ENCODE results near the gene PDXK. TPM values are rescaled to one million over a fixed set of nuclear protein-coding genes. Genes with fewer than 3 reads are reported as not detected.

The PDXK gene
- total and polyA plus RNA-seq, 9 of the 15 experiments (the other 6 are each of a cell fraction or from before 2014, with no cell fraction given) = 5.6 to 162 (median 76.5) TPM

DNA sequence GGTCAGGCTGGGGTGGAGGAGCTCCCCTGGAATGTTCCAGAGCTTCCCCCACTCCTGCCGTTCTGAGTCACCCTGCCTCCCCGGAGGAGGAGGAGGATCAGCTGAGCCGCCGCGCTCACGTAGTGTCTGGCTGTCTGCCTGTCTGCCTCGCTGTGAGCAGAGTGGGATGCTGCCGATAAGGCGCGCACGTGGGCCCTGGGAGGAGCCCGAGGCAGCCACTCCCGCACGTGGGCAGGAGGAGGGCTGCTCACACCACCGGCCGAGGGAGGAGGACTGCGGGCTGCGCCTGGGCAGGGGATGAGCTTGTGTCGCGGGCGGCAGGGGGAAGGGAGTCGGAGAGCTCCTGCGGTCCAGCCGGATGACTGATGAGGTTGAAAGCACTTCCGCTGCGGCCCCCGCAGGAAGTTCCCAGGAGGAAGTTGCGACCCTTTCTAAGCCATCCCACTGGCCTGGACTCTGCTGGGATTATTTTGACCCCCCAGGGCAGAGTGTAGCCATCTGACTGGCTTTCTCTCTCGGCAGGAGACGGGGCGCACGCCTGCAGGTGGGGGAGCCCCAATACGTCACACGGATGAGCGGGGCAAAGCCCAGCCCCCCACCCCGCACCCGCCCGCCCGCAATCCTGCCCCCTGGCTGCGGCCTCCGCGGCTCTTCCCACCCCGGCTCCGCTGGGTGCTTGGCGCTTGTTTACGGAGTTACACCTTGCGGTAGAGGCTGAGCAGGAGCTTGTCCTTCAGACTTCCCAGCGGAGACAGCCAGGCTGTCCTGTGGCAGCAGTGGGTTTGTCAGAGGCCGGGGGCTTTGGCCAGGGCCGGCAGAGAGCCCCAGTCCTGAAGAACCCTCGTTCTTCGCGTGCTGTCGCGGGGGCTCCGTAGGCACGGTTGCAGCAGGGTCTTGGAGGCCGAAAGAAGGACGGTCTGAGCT lies 9.8 kb downstream of the PDXK start (continued):
- no peak for TF ChIP-seq MYBL2 (IDR thresholded peaks at IDR 0.05; ENCODE audit: low read depth)
- TF ChIP-seq MYBL2 (CRISPR knock-in tag; IDR thresholded peaks at IDR 0.05; ENCODE audit: borderline replicate concordance) = no peak
- TF ChIP-seq ZNF444 (CRISPR knock-in tag; IDR thresholded peaks at IDR 0.05) = no peak
- peak; percentile 90 for TF ChIP-seq CBFA2T2 (conservative IDR thresholded peaks at IDR 0.05)
- TF ChIP-seq ZBTB7A (IDR thresholded peaks at IDR 0.05; ENCODE audit: borderline replicate concordance, control insufficient read depth, low read depth, low read length) = peak; percentile 95
- TF ChIP-seq ESRRA (IDR thresholded peaks at IDR 0.05; ENCODE audit: borderline replicate concordance, low read depth) = peak; percentile 84
- TF ChIP-seq ZNF324 (CRISPR knock-in tag; IDR thresholded peaks at IDR 0.05) = no peak
- no peak for TF ChIP-seq HDAC6 (IDR thresholded peaks at IDR 0.05; ENCODE audit: low read depth, low read length)
- TF ChIP-seq ZNF780A (CRISPR knock-in tag; IDR thresholded peaks at IDR 0.05) = no peak
- TF ChIP-seq ZNF274 (IDR thresholded peaks at IDR 0.05; ENCODE audit: borderline replicate concordance, low read depth, low read length) = peak; percentile 55; the same call in 1 of the 2 replicates
- no peak for TF ChIP-seq BRCA1 (IDR thresholded peaks at IDR 0.05)
- no peak for TF ChIP-seq BRCA1 (CRISPR knock-in tag; IDR thresholded peaks at IDR 0.05)
- TF ChIP-seq, protein P1, sequence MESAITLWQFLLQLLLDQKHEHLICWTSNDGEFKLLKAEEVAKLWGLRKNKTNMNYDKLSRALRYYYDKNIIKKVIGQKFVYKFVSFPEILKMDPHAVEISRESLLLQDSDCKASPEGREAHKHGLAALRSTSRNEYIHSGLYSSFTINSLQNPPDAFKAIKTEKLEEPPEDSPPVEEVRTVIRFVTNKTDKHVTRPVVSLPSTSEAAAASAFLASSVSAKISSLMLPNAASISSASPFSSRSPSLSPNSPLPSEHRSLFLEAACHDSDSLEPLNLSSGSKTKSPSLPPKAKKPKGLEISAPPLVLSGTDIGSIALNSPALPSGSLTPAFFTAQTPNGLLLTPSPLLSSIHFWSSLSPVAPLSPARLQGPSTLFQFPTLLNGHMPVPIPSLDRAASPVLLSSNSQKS (CRISPR knock-in tag; IDR thresholded peaks at IDR 0.05) = no peak
- TF ChIP-seq ZNF699 (CRISPR knock-in tag; IDR thresholded peaks at IDR 0.05; ENCODE audit: insufficient replicate concordance) = no peak
- TF ChIP-seq KLF13 (tag; IDR thresholded peaks at IDR 0.05; ENCODE audit: borderline replicate concordance, low read depth) = peak; percentile 84; the same call in 1 of the 2 replicates
- no peak for TF ChIP-seq TGIF2 (CRISPR knock-in tag; IDR thresholded peaks at IDR 0.05)
- TF ChIP-seq, protein P2, sequence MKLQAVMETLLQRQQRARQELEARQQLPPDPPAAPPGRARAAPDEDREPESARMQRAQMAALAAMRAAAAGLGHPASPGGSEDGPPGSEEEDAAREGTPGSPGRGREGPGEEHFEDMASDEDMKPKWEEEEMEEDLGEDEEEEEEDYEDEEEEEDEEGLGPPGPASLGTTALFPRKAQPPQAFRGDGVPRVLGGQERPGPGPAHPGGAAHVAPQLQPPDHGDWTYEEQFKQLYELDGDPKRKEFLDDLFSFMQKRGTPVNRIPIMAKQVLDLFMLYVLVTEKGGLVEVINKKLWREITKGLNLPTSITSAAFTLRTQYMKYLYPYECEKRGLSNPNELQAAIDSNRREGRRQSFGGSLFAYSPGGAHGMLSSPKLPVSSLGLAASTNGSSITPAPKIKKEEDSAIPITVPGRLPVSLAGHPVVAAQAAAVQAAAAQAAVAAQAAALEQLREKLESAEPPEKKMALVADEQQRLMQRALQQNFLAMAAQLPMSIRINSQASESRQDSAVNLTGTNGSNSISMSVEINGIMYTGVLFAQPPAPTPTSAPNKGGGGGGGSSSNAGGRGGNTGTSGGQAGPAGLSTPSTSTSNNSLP (IDR thresholded peaks at IDR 0.05; ENCODE audit: borderline replicate concordance, low read depth, low read length) = no peak
- peak; percentile 72 for TF ChIP-seq POLR2A (conservative IDR thresholded peaks at IDR 0.05)
- TF ChIP-seq CTBP1 (IDR thresholded peaks at IDR 0.05; ENCODE audit: borderline replicate concordance) = peak; percentile 99
- TF ChIP-seq YY1 (IDR thresholded peaks at IDR 0.05; ENCODE audit: borderline replicate concordance in 1 of 3, control insufficient read depth in 1 of 3, extremely low read depth in 1 of 3, insufficient read depth in 3 of 3, insufficient read length in 1 of 3, insufficient replicate concordance in 2 of 3, low read depth in 1 of 3, low read length in 2 of 3) = peak in 1 of 3 experiments; percentile 59
- TF ChIP-seq HNRNPK (IDR thresholded peaks at IDR 0.05; ENCODE audit: low read depth, low read length, poor library complexity, severe bottlenecking) = no peak
- no peak for TF ChIP-seq GABPB2 (CRISPR knock-in tag; conservative IDR thresholded peaks at IDR 0.05)
- peak; percentile 99 for TF ChIP-seq CXXC5 (CRISPR knock-in tag; IDR thresholded peaks at IDR 0.05)
- no peak for TF ChIP-seq COPS2 (conservative IDR thresholded peaks at IDR 0.05)
- TF ChIP-seq, protein P3, sequence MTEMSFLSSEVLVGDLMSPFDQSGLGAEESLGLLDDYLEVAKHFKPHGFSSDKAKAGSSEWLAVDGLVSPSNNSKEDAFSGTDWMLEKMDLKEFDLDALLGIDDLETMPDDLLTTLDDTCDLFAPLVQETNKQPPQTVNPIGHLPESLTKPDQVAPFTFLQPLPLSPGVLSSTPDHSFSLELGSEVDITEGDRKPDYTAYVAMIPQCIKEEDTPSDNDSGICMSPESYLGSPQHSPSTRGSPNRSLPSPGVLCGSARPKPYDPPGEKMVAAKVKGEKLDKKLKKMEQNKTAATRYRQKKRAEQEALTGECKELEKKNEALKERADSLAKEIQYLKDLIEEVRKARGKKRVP (CRISPR knock-in tag; IDR thresholded peaks at IDR 0.05) = no peak

Measured in K562 (cell line).